Activated naive CD4-positive, alpha-beta T cell treated with anti-CD3 and anti-CD28 coated beads, Interleukin-2, amount 50 U/mL, for 72 hours (primary cell): ENCODE results near the gene TTYH3. TPM values are rescaled to one million over a fixed set of nuclear protein-coding genes. Genes with fewer than 3 reads are reported as not detected.

Experiments used
- ATAC-seq, 2 donors: fragments of 150-1000 bp; cut with Tn5 transposase; 2 replicates each; pipeline ENCODE4 v1.10.0; 2021; ENCODE audit warnings: mild to moderate bottlenecking in 2 of 2, moderate library complexity in 2 of 2
- DNase-seq, 2 donors: peaks; one replicate each; pipeline ENCODE4 v3.0.0; 2021 to 2022; ENCODE audit warnings: low spot score in 2 of 2
- H3K27ac Mint-ChIP-seq, 2 donors: one replicate each; pipeline ENCODE4 v1.8.0; 2022; ENCODE audit warnings: mild to moderate bottlenecking in 2 of 2, mixed read lengths in 2 of 2
- H3K36me3 Mint-ChIP-seq, 2 donors: one replicate each; pipeline ENCODE4 v1.8.0; 2022; ENCODE audit warnings: mixed read lengths in 2 of 2
- H3K9me3 Mint-ChIP-seq, 2 donors: one replicate each; pipeline ENCODE4 v1.8.0; 2022; ENCODE audit warnings: mixed read lengths in 2 of 2
- total RNA-seq, 2 donors: library from RNA; stranded (reverse); gene quantifications; one replicate each; pipeline ENCODE4 v1.2.3, GENCODE V29; 2022

TTYH3 gene
- total RNA-seq, 2 donors from 2014 or later: 23.8 to 28.3 TPM

DNA sequence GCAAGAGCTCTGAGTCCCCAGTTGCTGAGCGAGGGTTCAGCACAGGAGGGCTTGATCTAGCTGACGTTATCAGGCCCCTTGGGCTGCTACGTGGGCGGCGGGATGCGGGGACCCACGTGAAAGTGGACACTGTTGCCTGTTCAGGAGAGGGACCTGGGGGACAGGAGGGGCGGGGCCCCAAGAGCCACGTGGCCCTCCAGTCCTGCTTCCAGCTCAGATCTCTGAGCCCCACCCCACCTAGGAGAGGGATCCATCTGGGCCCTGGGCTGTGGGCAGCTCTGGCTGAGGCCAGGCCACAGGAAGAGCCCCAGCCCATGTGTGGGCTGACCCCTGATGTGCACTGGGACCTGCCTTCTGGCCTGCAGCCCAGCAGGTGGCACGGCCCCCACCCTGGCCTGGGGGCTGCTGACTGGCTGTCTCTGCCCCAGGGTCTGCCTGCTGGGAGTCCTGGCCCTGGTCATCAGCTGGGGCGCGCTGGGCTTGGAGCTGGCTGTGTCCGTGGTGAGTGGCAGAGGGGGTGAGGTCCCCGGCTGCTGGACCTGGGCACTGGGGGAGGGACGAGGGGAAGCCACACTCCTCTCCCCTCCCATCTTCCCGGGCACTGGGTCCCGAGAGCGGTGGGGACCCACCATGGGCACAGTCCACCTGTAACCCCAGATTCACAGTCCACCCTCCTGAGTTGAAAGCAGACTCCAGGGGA, 17.5 kb downstream of the TTYH3 start:
- H3K36me3 Mint-ChIP-seq: no peaks in the 10 kb centered on the region
- no peaks in the 10 kb centered on the region for H3K9me3 Mint-ChIP-seq
- H3K27ac Mint-ChIP-seq: no peak overlapping the region
- DNase-seq: no peak
- ATAC-seq: no peak

DNA sequence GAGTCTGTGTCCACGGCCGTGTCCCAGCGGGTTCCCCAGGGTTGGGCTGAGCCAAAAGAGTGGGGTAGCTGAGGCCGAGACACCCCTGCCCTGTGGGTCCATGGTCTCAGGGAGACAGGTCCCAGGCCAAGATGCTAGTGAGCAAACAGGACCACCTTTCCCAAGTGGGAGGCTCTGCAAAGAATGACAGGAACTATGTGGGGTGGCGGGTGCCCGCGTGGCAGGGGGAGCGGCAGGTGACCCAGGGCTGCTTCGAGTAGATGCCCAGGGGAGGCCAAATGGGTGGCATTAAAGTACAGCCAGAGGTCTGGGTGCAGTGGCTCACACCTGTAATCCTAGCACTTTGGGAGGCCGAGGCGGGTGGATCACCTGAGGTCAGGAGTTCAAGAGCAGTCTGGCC, 18.2 kb downstream of the TTYH3 start:
- Mint-ChIP-seq H3K36me3 (no peaks in the 10 kb centered on the region), H3K27ac (no peak overlapping the region)

DNA sequence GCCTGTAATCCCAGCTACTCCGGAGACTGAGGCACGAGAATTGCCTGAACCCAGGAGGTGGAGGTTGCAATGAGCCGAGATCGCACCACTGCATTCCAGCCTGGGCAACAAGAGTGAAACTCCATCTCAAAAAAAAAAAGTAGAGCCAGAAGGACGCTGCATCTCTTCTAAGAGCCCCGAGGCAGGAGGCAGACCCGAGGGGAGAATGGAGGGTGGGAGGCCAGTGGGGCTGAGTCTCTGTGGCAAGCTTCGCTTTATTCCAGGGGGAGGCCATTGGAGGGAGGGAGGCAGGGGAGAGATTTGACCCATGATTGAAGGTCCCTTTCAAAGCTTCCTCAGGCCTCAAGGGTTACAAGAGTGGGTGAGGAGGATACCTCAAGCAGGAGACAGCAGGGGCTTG, 18.7 kb downstream of the TTYH3 start:
- ATAC-seq (no peak), DNase-seq (no peak)
- Mint-ChIP-seq H3K36me3 (no peaks in the 10 kb centered on the region), H3K9me3 (no peaks in the 10 kb centered on the region), H3K27ac (peak overlapping the region in 1 of 2 donors; percentile 48)

More for the DNA sequence above, 18.2 kb downstream of the TTYH3 start:
- H3K9me3 Mint-ChIP-seq: no peaks in the 10 kb centered on the region
- DNase-seq: no peak
- ATAC-seq: no peak

DNA sequence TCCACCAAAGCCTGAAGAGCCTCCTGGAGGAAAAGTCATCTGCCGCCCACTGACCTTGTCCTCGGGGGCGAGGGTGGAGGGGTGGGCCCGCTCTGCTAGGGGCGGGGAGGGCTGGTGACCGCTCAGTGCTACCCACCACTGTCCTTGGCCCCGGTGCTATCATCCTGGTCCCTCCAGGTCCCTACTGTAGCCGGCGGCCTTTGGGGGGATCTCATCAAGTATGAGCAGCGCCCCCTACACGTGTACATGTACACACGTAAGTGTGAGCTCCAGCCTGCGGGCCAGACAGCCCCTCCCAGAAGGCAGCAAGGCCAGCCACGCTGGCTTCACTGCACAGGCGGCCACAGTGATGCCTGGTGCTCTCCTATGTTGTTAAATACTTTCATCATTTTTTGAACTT, 19.6 kb downstream of the TTYH3 start:
- Mint-ChIP-seq H3K27ac (no peak overlapping the region), H3K9me3 (no peaks in the 10 kb centered on the region), H3K36me3 (no peaks in the 10 kb centered on the region)
- ATAC-seq: no peak
- no peak for DNase-seq

DNA sequence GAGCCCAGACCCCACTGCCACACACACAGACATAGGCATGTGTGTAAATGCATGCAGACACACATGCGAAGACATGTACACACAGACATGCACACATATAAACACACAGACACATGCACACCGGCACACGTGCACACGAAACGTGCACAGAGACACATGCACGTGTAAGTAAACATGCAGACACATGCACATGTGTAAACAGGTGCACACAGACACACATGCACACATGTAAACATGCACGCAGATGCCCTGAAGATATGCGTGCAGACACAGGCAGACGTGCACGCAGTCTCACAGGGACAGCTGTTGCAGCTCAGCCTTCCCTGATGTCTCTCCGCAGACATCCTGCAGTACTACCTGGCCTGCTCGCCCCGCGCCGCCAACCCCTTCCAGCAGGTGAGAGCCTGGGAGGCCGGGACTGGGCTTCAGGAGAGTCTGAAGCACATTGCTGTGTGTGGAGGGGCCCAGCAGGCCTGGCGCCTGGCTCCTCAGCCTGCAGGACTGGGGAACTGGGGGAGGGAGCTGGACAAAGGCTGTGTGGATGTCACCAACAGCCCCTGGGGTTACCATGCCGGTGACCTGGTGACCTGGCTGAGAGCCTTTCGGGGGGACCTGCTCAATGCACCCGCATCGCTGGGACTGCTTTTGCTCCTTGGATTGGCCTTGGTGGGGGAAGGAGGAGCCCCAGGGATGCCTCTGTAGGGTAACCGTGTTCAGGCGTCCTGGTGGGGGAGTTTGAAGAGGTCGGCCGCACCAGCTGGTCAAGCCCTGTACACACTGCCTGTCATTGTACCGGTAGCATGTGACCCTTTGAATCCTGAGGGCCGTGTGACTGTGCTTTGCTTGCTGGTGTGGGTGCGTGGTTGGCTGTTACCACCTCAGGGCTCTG, 20.3 kb downstream of the TTYH3 start:
- Mint-ChIP-seq H3K27ac (peak overlapping the region in 1 of 2 donors; percentile 44), H3K36me3 (no peaks in the 10 kb centered on the region), H3K9me3 (no peaks in the 10 kb centered on the region)
- DNase-seq (no peak), ATAC-seq (no peak)

DNA sequence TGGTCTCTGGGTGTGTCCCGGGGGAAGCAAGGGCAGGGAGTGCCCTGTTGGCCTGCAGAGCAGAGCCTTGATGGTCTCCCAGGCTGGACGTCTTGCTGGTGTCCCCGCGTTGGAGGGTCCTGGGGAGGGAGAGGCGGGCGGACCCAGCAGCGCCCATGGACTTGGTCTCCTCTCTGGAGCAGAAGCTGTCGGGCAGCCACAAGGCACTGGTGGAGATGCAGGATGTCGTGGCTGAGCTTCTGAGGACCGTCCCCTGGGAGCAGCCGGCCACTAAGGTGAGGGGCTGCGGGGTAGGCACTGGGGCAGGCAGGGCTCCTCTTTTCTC, 20.9 kb downstream of the TTYH3 start:
- DNase-seq (no peak), ATAC-seq (no peak)
- H3K27ac Mint-ChIP-seq: no peak overlapping the region
- no peaks in the 10 kb centered on the region for H3K36me3 Mint-ChIP-seq
- no peaks in the 10 kb centered on the region for H3K9me3 Mint-ChIP-seq

DNA sequence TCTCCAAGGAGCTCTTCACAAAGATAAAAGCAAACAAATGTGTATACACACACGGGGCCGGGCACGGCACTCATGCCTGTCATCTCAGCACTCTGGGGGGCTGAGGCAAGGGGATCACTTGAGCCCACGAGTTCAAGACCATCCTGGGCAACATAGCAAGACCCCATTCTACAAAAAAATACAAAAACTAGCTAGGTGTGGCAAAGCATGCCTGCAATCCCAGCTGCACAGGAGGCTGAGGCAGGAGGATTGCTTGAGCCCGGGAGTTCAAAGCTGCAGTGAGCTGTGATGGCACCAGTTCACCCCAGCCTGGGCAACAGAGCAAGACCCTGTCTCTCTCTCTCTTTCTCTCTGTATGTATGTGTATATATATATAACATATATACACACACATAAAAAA, 22.3 kb downstream of the TTYH3 start:
- no peak overlapping the region for H3K27ac Mint-ChIP-seq
- no peaks in the 10 kb centered on the region for H3K36me3 Mint-ChIP-seq
- no peaks in the 10 kb centered on the region for H3K9me3 Mint-ChIP-seq
- ATAC-seq (no peak), DNase-seq (no peak)

DNA sequence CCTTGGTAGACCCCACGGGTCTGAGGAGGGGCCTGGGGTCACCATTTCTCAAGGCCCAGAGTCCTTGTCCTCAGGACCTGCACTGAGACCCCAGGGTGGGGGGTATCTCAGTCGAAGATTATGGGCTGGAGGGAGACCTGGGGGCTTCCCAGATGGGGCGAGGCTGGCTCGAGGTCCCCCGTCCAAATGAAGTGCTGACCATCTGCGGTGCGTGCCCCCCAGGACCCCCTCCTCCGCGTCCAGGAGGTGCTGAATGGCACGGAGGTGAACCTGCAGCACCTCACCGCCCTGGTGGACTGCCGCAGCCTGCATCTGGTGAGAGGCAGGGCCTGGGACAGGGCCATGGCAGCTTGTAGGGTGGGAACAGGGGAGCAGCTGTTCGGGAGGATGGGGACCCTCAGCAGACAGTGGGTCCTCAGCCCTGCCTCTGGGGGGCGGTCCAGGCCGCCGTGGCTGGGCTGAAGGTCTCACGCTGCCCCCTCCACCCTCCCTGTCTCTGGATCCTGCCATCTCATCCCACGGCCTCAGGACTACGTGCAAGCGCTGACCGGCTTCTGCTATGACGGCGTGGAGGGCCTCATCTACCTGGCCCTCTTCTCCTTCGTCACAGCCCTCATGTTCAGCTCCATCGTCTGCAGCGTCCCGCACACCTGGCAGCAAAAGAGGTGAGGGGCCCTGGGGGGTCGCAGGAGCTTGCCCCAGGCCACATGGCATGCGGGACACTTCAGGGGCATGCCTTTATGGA, 24.3 kb downstream of the TTYH3 start:
- ATAC-seq (no peak), DNase-seq (no peak)
- Mint-ChIP-seq H3K27ac (no peak overlapping the region), H3K9me3 (no peaks in the 10 kb centered on the region), H3K36me3 (no peaks in the 10 kb centered on the region)

DNA sequence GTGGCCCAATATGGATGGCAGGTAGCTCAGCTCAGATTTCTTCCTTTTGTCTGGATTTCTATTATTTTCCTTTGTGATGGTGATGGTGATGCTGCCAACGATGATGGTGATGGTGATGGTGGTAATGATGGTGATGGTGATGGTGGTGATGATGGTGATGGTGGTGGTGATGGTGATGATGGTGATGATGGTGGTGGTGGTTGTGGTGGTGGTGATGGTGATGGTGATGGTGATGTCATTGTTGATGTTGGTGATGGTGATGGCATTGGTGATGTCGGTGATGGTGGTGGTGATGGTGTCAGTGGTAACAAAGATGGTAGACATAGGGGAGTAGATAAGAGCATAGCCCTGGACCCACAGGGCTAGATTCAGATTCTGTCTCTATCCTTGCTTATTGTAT, 25.4 kb downstream of the TTYH3 start:
- Mint-ChIP-seq H3K27ac (peak overlapping the region in 1 of 2 donors; percentile 20), H3K36me3 (no peaks in the 10 kb centered on the region), H3K9me3 (no peaks in the 10 kb centered on the region)
- DNase-seq (no peak), ATAC-seq (peak in 1 of 2 donors; percentile 11)

DNA sequence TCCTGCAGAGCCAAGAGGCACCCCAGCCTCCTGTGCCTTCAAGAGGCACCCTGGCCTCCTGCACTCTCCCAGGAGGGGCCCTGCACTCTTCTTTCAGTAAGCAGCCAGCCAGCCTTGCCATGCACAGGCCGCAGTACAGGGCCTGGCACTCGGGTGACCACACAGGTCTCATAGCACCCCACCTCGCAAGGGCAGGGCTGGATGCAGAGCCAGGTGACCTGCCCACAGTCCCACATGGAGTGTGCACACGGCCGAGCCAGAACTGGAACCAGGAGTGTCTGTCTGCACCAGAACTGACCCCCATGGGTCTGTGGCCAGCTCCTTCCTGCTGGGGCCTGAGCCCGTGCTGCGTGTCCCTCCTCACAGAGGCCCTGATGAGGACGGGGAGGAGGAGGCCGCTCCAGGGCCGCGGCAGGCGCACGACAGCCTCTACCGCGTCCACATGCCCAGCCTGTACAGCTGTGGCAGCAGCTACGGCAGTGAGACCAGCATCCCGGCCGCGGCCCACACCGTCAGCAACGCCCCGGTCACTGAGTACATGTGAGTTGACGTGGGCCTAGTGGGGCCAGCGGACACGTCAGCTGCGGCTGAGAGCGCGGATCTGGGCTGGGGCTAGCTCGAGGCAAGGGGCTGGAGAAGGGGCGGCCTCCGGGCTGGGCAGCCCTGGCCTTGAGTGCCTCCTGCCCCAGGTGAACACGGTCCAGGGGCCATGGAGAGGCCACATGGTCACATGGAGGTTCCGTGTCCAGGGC, 26.3 kb downstream of the TTYH3 start:
- ATAC-seq (no peak), DNase-seq (no peak)
- peak overlapping the region in 1 of 2 donors; percentile 20 for H3K27ac Mint-ChIP-seq
- no peaks in the 10 kb centered on the region for H3K9me3 Mint-ChIP-seq
- H3K36me3 Mint-ChIP-seq: no peaks in the 10 kb centered on the region

DNA sequence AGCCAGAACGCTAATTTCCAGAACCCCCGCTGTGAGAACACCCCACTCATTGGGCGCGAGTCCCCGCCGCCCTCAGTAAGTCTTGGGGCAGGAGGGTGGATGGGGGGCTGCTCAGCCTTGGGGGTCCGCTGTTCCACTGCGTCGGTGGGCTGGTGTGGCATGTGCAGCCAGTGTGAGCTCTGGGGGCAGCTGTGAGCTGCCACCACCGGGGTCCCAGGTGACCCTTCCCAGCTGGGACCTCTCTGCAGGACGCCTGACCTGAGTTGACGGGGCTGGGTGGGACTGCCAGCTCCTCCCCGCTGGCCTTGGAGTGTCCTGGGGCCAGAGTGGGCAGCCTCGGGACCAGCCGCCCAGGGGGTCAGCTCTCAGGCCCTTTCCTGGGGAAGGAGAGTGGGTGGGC, 27.2 kb downstream of the TTYH3 start:
- no peaks in the 10 kb centered on the region for H3K9me3 Mint-ChIP-seq
- H3K27ac Mint-ChIP-seq: no peak overlapping the region
- ATAC-seq (no peak), DNase-seq (no peak)
- H3K36me3 Mint-ChIP-seq: no peaks in the 10 kb centered on the region

DNA sequence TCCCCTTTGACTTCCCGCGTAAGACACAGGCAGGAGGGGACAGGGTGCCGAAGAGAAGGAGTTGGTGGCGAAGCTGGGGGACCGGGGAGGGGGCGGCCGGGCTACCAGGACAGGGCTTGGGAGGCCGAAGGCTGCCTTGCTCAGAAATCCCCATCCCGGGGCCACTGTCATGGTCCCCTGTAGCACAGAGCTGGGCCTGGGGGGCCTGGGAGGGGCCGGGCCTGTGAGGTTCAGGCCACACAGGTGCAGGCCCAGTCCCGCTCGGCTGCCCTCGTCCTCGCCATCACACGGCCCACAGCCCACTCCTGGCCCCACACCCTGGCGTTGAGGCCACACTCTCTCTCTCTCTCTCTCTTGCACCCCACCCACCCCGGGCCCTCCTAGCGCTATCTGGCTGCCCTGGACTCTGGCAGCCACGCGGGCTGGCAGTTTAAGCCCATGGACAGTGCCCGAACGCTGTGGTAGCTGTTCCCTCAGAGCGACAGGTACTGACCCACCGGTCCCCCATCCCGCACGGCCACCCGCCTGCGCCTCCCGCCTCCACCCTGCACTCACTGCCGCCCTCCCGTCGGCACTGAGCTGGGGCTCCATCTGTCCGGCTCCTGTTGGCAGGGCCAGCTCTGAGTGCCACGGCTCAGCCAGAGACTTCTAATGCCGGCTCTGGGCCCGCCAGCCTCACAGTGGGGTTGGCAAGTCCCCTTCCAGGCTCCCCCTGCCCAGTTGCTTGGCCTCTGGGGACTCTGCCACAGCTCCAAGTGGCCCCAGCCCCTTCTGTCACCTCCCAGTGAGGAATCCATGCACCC, 28.0 kb downstream of the TTYH3 start:
- Mint-ChIP-seq H3K9me3 (no peaks in the 10 kb centered on the region), H3K27ac (no peak overlapping the region), H3K36me3 (no peaks in the 10 kb centered on the region)
- DNase-seq: no peak
- no peak for ATAC-seq

DNA sequence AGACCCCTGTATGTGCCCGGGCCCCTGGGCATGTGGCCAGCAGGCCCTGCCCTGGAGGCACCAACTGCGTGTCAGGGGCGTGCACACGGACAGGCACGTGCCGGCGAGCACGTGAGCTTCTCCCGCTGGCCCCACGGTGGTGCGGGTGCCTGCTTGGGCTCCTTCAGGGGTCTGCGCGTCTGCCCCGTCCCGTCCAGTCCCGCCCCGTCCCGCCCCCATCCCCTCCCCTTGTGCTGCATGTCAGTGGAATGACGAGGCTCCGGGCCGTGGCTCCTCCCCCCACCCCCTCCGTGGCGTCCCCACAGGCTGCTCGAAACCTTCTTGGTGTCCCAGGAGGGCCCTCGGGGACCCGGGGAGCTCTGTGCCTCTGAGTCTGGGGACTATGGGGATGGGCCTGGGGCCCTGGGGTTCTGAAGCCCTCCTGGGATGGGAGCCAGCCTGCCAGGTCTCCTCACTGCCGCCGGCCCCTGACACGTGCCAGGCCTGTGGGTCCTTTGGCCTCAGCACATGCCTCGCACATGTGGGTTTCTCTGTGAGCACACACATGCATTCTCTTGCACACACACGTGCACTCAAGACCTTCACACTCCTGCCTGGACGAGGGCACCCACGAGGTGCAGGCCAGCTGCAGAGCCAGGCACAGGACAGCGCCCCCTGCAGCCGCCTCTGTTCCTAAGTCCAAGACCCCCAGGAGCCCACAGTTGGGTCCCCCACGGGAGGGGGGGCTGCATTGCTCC, 28.7 kb downstream of the TTYH3 start:
- ATAC-seq: no peak
- H3K36me3 Mint-ChIP-seq: no peaks in the 10 kb centered on the region
- no peak overlapping the region for H3K27ac Mint-ChIP-seq
- DNase-seq: no peak
- H3K9me3 Mint-ChIP-seq: no peaks in the 10 kb centered on the region

DNA sequence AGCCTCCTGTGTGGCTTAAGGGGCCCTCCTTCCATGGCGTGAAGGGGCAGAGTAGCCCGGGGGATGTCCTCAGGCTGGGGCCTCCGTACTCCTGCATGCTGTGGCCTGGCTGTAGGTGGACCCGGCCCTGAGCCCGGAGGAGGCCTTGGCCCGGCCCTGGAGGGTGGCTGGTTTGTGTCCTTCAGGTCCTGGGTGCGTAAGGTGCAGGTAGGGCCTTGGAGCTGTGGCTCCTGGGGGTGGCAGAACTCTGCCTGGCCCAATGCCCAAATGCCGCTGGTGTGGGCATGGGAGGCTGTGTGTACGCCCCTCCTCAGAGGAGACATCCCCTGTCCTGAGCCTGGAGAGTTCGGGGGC, 29.3 kb downstream of the TTYH3 start:
- ATAC-seq: no peak
- no peaks in the 10 kb centered on the region for H3K9me3 Mint-ChIP-seq
- no peaks in the 10 kb centered on the region for H3K36me3 Mint-ChIP-seq
- no peak overlapping the region for H3K27ac Mint-ChIP-seq
- no peak for DNase-seq

DNA sequence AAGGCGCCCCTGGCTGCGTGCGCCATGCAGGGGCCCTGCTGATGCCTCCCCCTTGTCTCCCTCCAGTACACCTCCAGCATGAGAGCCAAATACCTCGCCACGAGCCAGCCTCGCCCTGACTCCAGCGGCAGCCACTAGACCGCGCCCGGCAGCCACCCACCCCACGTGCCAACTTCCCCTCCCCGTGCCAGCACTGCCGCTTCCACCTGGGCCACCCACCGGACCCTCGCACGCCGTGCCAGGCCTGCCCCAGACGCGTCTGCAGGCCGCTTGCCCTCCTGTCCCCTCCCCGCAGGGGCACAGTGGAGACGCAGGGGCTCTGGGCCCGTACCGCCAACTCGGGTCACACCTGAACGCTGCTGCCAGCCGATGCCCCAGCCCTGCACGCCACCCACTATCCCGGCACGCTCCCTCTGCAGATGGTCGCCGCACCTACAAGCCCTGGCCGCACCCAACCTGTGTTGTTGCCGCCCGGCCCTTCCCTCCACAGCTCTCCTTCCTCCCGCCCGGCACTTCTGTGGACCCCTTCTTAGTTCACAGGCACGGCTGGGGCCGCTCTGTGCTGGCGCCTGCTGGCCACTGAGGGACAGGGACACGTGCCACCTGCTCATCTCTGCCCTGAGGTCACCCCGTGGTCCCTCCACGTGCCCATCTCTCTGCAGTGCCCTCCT, 30.0 kb downstream of the TTYH3 start:
- DNase-seq: no peak
- peak overlapping the region in 1 of 2 donors; percentile 57 for H3K27ac Mint-ChIP-seq
- ATAC-seq: peak in 1 of 2 donors; percentile 18
- no peaks in the 10 kb centered on the region for H3K9me3 Mint-ChIP-seq
- no peaks in the 10 kb centered on the region for H3K36me3 Mint-ChIP-seq
